GM12872 (cell line): ENCODE data around the gene RNH1.

ENCODE experiments used
- TF ChIP-seq, protein P1 (sequence below): IDR thresholded peaks from 3 replicates; pipeline ENCODE4 v1.5.1; 2011; ENCODE audit warnings: low read depth, mild to moderate bottlenecking, low read length, moderate library complexity; ENCODE audit not compliant: insufficient read depth

The RNH1 gene

DNA sequence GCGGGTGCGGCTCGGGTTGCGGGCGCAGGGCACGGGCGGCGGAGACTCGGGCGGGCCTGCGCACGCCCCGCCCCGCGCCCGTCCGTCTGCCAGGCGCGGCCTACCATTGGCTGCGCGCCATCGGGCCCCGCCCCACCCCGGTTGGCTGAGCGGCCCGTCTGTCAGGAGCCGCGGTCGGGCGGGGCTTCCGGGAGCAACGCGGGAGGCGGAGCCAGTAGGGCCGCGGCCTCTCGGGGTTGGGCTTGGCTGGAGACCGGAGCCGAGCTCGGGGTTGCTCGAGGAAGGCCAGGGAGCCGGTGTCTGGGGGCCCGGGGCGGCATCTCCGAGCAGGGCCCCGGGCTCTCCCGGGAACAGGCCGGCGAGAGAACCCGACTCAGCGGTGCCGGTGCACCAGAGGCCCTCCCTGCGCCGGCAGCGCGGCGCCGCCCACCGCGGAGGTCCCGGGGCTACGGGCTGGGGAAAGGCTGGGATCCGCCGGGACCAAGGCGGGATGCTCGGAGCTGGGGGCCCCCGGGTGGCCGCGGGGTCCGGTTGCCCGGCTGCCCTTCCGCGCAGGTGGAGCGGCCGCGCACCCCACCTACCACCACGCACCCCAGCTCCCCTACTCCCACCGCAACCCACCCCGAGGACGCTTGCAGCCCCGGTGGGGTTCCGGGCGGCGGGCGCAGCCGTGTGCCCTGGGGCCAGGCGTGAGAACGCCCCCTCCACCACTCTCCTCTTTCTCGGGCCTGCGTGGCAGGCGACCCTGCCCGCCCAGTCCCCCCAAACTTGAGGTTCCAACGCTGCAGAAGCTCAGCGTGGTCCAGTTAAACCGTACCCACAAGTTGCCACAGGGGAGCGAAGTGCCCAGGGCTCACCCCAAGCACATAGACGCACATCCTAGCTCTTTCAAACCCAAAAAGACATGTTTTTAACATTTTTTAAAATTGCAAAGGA, 28.7 kb upstream of the RNH1 start, which contains the start of gene HRAS:
Gene HRAS, minus strand, starts transcription at position 58 of the 936 bp plus-strand sequence.
- TF ChIP-seq, protein P1, sequence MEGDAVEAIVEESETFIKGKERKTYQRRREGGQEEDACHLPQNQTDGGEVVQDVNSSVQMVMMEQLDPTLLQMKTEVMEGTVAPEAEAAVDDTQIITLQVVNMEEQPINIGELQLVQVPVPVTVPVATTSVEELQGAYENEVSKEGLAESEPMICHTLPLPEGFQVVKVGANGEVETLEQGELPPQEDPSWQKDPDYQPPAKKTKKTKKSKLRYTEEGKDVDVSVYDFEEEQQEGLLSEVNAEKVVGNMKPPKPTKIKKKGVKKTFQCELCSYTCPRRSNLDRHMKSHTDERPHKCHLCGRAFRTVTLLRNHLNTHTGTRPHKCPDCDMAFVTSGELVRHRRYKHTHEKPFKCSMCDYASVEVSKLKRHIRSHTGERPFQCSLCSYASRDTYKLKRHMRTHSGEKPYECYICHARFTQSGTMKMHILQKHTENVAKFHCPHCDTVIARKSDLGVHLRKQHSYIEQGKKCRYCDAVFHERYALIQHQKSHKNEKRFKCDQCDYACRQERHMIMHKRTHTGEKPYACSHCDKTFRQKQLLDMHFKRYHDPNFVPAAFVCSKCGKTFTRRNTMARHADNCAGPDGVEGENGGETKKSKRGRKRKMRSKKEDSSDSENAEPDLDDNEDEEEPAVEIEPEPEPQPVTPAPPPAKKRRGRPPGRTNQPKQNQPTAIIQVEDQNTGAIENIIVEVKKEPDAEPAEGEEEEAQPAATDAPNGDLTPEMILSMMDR, result no peak

DNA sequence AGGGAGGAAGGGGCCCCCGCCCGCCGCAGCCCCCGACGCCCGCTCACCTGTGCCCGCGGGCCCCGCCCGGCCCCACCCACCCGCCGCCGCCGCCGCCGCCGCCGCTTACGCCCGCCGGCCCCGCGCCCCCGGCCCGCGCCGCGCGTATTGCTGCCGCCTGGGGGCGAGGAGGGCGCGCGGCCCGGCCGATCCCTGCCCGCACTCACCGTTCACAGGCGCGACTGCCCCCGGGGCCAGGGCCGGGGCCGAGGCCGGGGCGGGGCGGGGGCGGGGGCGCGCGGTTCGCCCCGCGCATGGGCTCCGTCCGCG, 28.1 kb upstream of the RNH1 start:
- TF ChIP-seq, protein P1, result no peak

DNA sequence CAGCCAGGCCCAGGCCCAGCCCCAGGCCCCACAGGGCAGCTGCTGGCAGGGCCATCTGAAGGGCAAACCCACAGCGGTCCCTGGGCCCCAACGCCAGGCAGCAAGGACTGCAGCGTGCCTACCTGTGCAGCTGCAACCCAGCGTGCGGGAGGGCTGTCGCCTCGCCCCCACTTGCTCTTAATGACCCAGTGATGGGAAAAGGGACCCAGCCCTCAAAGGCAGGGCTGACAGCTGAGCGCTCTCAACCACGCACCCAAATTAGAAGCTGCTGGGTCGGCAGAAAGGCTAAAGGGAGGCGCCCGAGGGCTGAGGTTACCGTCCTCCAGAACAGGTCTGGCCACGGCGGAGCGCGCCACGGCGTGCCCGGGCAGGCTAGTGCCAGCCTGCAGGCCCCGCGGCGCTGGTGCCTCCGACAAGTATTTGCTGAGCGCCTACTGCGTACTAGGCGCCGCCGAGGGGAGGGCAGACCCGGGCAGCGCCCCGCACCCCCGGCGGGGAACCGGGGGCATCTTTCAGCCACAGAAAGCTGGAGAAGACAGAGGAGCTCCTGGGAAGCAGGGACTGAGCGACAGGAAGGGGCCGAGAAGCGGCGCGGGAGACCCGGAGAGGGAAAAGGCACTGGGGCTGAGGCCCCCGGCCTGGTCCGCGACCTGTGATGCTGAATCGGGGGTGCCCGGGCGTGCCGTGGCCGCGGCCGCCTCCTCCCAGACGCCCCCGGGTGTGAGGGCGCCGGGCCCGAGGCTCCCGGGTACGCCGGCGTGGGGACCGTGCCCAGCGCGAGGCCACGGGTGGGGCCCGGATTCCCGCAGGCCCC, 27.6 kb upstream of the RNH1 start:
- TF ChIP-seq, protein P1, result no peak

DNA sequence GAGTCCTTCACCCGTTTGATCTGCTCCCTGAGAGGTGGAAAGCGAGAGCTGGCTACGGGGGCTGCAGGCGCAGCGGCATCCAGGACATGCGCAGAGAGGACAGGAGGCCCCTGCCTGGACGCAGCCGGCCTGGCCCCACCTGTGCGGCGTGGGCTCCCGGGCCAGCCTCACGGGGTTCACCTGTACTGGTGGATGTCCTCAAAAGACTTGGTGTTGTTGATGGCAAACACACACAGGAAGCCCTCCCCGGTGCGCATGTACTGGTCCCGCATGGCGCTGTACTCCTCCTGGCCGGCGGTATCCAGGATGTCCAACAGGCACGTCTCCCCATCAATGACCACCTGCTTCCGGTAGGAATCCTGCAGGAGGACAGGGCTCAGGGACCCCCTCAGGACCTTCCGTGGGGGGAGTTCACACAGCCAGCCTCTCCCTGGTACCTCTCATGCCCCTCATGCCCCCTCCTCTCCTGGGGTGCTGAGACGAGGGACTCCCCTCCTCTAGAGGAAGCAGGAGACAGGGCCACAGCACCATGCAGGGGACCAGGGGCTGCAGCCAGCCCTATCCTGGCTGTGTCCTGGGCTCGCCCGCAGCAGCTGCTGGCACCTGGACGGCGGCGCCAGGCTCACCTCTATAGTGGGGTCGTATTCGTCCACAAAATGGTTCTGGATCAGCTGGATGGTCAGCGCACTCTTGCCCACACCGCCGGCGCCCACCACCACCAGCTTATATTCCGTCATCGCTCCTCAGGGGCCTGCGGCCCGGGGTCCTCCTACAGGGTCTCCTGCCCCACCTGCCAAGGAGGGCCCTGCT, 26.7 kb upstream of the RNH1 start:
- TF ChIP-seq, protein P1, result no peak

DNA sequence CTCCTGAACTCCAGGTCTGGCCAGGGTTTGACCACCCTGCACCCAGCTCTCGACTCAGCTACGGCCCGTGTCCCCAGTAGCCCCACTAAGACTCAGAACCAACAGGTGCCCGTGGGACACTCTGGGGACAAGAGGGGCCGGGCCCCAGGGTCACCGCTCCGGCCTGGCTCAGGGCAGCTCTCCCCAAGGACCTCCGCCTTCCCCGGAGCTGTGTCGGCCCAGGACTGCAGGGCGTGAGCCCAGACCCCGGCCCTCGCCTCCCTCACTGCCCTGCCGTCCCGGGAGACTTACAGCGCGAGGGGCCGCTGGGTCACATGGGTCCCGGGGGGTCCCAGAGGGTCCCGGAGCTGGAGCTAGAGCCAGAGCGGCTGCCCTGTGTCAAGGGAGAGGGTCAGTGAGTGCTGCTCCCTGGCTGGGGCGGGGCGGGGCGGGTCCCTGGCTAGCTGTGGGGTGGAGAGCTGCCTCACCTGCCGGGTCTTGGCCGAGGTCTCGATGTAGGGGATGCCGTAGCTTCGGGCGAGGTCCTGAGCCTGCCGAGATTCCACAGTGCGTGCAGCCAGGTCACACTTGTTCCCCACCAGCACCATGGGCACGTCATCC, 26.0 kb upstream of the RNH1 start:
- TF ChIP-seq, protein P1, result no peak

DNA sequence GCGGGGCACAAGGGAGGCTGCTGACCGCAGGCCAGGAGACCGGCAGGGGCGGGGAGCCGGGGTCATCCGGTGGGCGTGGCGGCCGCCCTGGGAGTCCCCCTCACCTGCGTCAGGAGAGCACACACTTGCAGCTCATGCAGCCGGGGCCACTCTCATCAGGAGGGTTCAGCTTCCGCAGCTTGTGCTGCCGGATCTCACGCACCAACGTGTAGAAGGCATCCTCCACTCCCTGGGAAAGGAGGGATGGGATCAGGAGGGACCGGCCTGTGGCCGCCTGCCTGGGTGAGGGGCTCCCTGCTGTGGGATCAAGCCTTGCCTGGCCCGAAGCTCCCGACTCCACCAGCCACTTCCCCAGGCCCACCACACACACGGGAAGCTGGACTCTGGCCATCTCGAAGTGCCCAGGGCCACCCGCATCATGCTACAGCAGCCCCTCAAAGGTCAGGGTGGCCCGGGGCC, 25.5 kb upstream of the RNH1 start:
- TF ChIP-seq, protein P1, result no peak
